ENCODE measurements around the gene PLA2G12B. TPM values are rescaled to one million over a fixed set of nuclear protein-coding genes. Genes with fewer than 3 reads are reported as not detected.
"Not testable (repeated sequence)": the region's sequence is repeated elsewhere in the genome, so short reads cannot be mapped to it uniquely, and the experiment has no call there.

The PLA2G12B gene
- total and polyA plus RNA-seq, 3 donors from 2014 or later = 0.29 TPM; not detected in 2

GRCh38 chr10:72912736-72913135, 41.9 kb downstream of the PLA2G12B start:
- DNase-seq = no peak
- 75 to 82% methylated on average over 4 of the region's 4 CpGs for WGBS, 2 donors
- H3K4me1 ChIP-seq = no peaks in the 10 kb centered on the region
- H3K27me3 ChIP-seq = no peaks in the 10 kb centered on the region
- H3K27ac ChIP-seq = no peak overlapping the region
- H3K4me3 ChIP-seq = no peak overlapping the region
- H3K36me3 ChIP-seq (ENCODE audit: low read depth, missing control alignments) = no peaks in the 10 kb centered on the region
- TF ChIP-seq CTCF (IDR thresholded peaks at IDR 0.05) = no peak
- TF ChIP-seq POLR2A (IDR thresholded peaks at IDR 0.05) = no peak
- H3K9me3 ChIP-seq = no peaks in the 10 kb centered on the region
- intact Hi-C loops (cut with DNase I; ENCODE audit: low total_unique reads) = no loop called here

- TF ChIP-seq POLR2A (IDR thresholded peaks at IDR 0.05) (no peak), CTCF (IDR thresholded peaks at IDR 0.05) (no peak)
- Histone ChIP-seq H3K27ac (no peak overlapping the region), H3K9me3 (no peaks in the 10 kb centered on the region), H3K27me3 (no peaks in the 10 kb centered on the region), H3K4me3 (no peak overlapping the region), H3K36me3 (ENCODE audit: low read depth, missing control alignments) (no peaks in the 10 kb centered on the region), H3K4me1 (no peaks in the 10 kb centered on the region)
- no peak for DNase-seq
- WGBS, 2 donors = 81 to 91% methylated on average over 2 of the region's 2 CpGs
- intact Hi-C loops (cut with DNase I; ENCODE audit: low total_unique reads) = no loop called here
These were observed 42.8 kb downstream of the PLA2G12B start for GRCh38 chr10:72911758-72912157.

GRCh38 chr10:72910705-72911104, 43.9 kb downstream of the PLA2G12B start:
- no peak overlapping the region for H3K4me3 ChIP-seq
- no peaks in the 10 kb centered on the region for H3K27me3 ChIP-seq
- no peaks in the 10 kb centered on the region for H3K36me3 ChIP-seq (ENCODE audit: low read depth, missing control alignments)
- intact Hi-C loops (cut with DNase I; ENCODE audit: low total_unique reads) = no loop called here
- DNase-seq = no peak
- H3K27ac ChIP-seq = no peak overlapping the region
- no peak for TF ChIP-seq POLR2A (IDR thresholded peaks at IDR 0.05)
- TF ChIP-seq CTCF (IDR thresholded peaks at IDR 0.05) = no peak
- H3K9me3 ChIP-seq = no peaks in the 10 kb centered on the region
- no peaks in the 10 kb centered on the region for H3K4me1 ChIP-seq

GRCh38 chr10:72906446-72906845, 48.2 kb downstream of the PLA2G12B start:
- Histone ChIP-seq H3K4me1 (no peaks in the 10 kb centered on the region), H3K36me3 (ENCODE audit: low read depth, missing control alignments) (no peaks in the 10 kb centered on the region), H3K27me3 (no peaks in the 10 kb centered on the region), H3K9me3 (no peaks in the 10 kb centered on the region), H3K4me3 (no peak overlapping the region), H3K27ac (no peak overlapping the region)
- DNase-seq = no peak
- 91% methylated on average over 6 of the region's 6 CpGs for WGBS, 2 donors
- TF ChIP-seq CTCF (IDR thresholded peaks at IDR 0.05) (no peak), POLR2A (IDR thresholded peaks at IDR 0.05) (no peak)
- intact Hi-C loops (cut with DNase I; ENCODE audit: low total_unique reads) = no loop called here

GRCh38 chr10:72904806-72905205, 49.8 kb downstream of the PLA2G12B start:
- H3K9me3 ChIP-seq = no peaks in the 10 kb centered on the region
- H3K27ac ChIP-seq = no peak overlapping the region
- 78 to 89% methylated on average over 3 of the region's 3 CpGs for WGBS, 2 donors
- TF ChIP-seq CTCF (IDR thresholded peaks at IDR 0.05) (no peak), POLR2A (IDR thresholded peaks at IDR 0.05) (no peak)
- no peak for DNase-seq
- no peaks in the 10 kb centered on the region for H3K4me1 ChIP-seq
- no peaks in the 10 kb centered on the region for H3K36me3 ChIP-seq (ENCODE audit: low read depth, missing control alignments)
- H3K27me3 ChIP-seq = no peaks in the 10 kb centered on the region
- intact Hi-C loops (cut with DNase I; ENCODE audit: low total_unique reads) = no loop called here
- H3K4me3 ChIP-seq = no peak overlapping the region

- intact Hi-C loops (cut with DNase I; ENCODE audit: low total_unique reads); H3K9me3 ChIP-seq; H3K27ac ChIP-seq; H3K27me3 ChIP-seq; DNase-seq; H3K36me3 ChIP-seq (ENCODE audit: low read depth, missing control alignments); H3K4me3 ChIP-seq; H3K4me1 ChIP-seq: not testable (repeated sequence)
- WGBS, 2 donors = 86 to 93% methylated on average over 14 to 15 of the region's 15 CpGs
These were observed 50.6 kb downstream of the PLA2G12B start for GRCh38 chr10:72903941-72904446.
